Measurements from ENCODE around the gene POLRMT.

GRCh38 chr19:658916-659839, 25.8 kb upstream of the POLRMT start:
- no peak for TF ChIP-seq ATF3 (CRISPR knock-in tag; conservative IDR thresholded peaks at IDR 0.05)
- no peak for TF ChIP-seq CTCF (IDR thresholded peaks at IDR 0.05)
- no peak for TF ChIP-seq ATF6 (CRISPR knock-in tag; IDR thresholded peaks at IDR 0.05)
- TF ChIP-seq TEAD4 (CRISPR knock-in tag; IDR thresholded peaks at IDR 0.05): no peak
- no peak for TF ChIP-seq CREB1 (CRISPR knock-in tag; IDR thresholded peaks at IDR 0.05)
- no peak for TF ChIP-seq E2F4 (CRISPR knock-in tag; IDR thresholded peaks at IDR 0.05; ENCODE audit: borderline replicate concordance, low read depth)
- TF ChIP-seq ESRRA (CRISPR knock-in tag; IDR thresholded peaks at IDR 0.05; ENCODE audit: borderline replicate concordance): no peak
